Measurements from ENCODE around the gene ACTR8. TPM values are rescaled to one million over a fixed set of nuclear protein-coding genes. Genes with fewer than 3 reads are reported as not detected.
A peak's percentile ranks its signal among the peaks of the same experiment; 100 is the strongest.

Gene ACTR8
- total and polyA plus RNA-seq, 2 of the 13 experiments (the other 11 are each of a cell fraction or from before 2014, with no cell fraction given) = 15.5 to 29.0 TPM

- TF ChIP-seq, protein P1, sequence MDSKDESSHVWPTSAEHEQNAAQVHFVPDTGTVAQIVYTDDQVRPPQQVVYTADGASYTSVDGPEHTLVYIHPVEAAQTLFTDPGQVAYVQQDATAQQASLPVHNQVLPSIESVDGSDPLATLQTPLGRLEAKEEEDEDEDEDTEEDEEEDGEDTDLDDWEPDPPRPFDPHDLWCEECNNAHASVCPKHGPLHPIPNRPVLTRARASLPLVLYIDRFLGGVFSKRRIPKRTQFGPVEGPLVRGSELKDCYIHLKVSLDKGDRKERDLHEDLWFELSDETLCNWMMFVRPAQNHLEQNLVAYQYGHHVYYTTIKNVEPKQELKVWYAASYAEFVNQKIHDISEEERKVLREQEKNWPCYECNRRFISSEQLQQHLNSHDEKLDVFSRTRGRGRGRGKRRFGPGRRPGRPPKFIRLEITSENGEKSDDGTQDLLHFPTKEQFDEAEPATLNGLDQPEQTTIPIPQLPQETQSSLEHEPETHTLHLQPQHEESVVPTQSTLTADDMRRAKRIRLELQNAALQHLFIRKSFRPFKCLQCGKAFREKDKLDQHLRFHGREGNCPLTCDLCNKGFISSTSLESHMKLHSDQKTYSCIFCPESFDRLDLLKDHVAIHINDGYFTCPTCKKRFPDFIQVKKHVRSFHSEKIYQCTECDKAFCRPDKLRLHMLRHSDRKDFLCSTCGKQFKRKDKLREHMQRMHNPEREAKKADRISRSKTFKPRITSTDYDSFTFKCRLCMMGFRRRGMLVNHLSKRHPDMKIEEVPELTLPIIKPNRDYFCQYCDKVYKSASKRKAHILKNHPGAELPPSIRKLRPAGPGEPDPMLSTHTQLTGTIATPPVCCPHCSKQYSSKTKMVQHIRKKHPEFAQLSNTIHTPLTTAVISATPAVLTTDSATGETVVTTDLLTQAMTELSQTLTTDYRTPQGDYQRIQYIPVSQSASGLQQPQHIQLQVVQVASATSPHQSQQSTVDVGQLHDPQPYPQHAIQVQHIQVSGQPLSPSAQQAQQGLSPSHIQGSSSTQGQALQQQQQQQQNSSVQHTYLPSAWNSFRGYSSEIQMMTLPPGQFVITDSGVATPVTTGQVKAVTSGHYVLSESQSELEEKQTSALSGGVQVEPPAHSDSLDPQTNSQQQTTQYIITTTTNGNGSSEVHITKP (CRISPR knock-in tag; IDR thresholded peaks at IDR 0.05; ENCODE audit: low read depth) = peak; percentile 86
- TF ChIP-seq SMC3 (IDR thresholded peaks at IDR 0.05; ENCODE audit: low read length) (peak; percentile 39), ZNF766 (CRISPR knock-in tag; IDR thresholded peaks at IDR 0.05; ENCODE audit: borderline replicate concordance) (peak; percentile 78; the same call in 1 of the 2 replicates), NRL (CRISPR knock-in tag; IDR thresholded peaks at IDR 0.05; ENCODE audit: borderline replicate concordance) (no peak), RFX3 (CRISPR knock-in tag; IDR thresholded peaks at IDR 0.05) (no peak), CHD2 (IDR thresholded peaks at IDR 0.05; ENCODE audit: low read depth, low read length) (no peak), KLF16 (CRISPR knock-in tag; IDR thresholded peaks at IDR 0.05) (peak in 1 of 2 experiments; percentile 40; a peak in 2 of 4 replicates), ZNF333 (CRISPR knock-in tag; IDR thresholded peaks at IDR 0.05; ENCODE audit: borderline replicate concordance) (0 out of 2 replicates have a peak, but pooled peaks have one; percentile 21), PLRG1 (conservative IDR thresholded peaks at IDR 0.05) (no peak), POGK (CRISPR knock-in tag; conservative IDR thresholded peaks at IDR 0.05) (no peak), MXI1 (IDR thresholded peaks at IDR 0.05; ENCODE audit: borderline replicate concordance, low read depth, low read length) (peak; percentile 70; the same call in 1 of the 3 replicates), TBL1XR1 (IDR thresholded peaks at IDR 0.05; ENCODE audit: borderline replicate concordance, low read length, partially characterized antibody) (peak; percentile 39), U2AF2 (IDR thresholded peaks at IDR 0.05; ENCODE audit: low read depth, low read length) (no peak), TBX3 (IDR thresholded peaks at IDR 0.05; ENCODE audit: borderline replicate concordance) (no peak), E2F1 (CRISPR knock-in tag; IDR thresholded peaks at IDR 0.05) (no peak)
- TF ChIP-seq, protein P2, sequence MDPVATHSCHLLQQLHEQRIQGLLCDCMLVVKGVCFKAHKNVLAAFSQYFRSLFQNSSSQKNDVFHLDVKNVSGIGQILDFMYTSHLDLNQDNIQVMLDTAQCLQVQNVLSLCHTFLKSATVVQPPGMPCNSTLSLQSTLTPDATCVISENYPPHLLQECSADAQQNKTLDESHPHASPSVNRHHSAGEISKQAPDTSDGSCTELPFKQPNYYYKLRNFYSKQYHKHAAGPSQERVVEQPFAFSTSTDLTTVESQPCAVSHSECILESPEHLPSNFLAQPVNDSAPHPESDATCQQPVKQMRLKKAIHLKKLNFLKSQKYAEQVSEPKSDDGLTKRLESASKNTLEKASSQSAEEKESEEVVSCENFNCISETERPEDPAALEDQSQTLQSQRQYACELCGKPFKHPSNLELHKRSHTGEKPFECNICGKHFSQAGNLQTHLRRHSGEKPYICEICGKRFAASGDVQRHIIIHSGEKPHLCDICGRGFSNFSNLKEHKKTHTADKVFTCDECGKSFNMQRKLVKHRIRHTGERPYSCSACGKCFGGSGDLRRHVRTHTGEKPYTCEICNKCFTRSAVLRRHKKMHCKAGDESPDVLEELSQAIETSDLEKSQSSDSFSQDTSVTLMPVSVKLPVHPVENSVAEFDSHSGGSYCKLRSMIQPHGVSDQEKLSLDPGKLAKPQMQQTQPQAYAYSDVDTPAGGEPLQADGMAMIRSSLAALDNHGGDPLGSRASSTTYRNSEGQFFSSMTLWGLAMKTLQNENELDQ (CRISPR knock-in tag; IDR thresholded peaks at IDR 0.05; ENCODE audit: borderline replicate concordance) = no peak
- TF ChIP-seq, protein P3, sequence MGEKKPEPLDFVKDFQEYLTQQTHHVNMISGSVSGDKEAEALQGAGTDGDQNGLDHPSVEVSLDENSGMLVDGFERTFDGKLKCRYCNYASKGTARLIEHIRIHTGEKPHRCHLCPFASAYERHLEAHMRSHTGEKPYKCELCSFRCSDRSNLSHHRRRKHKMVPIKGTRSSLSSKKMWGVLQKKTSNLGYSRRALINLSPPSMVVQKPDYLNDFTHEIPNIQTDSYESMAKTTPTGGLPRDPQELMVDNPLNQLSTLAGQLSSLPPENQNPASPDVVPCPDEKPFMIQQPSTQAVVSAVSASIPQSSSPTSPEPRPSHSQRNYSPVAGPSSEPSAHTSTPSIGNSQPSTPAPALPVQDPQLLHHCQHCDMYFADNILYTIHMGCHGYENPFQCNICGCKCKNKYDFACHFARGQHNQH (CRISPR knock-in tag; IDR thresholded peaks at IDR 0.05) = peak; percentile 79
Measured at GRCh38 chr3:53842436-53843194, 39.3 kb downstream of the ACTR8 start (continued).

Data from HepG2 (cell line).